DMS79 treated with DMSO at 0.1 percent for 48 hours (cell line): ENCODE data around the gene ANKS1A.
"Not testable (repeated sequence)": the region's sequence is repeated elsewhere in the genome, so short reads cannot be mapped to it uniquely, and the experiment has no call there.

Experiments
- DNase-seq: peaks from one replicate; lab custom pipeline; 2025; lab: John Stamatoyannopoulos, UW

The ANKS1A gene

DNA sequence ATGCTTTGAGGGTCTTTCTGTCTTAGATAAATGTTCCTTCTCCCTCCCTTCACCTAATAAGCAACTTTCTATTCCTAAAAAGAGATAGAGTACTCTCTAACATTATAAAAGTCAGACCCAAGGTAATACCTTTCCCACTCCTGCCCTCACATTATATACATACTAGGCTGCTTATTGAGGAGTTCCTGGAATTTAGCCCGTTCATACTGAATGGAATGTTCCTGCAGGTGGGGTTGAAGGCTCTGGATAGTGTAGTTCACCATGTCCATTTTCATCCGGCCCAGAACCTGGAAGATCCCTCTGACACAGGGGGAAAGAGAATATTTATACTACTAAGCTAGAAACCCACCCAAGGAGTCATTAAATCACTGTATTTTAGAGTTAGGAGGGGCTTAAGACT is 231.7 kb downstream of the ANKS1A start:
- no peak for DNase-seq

DNA sequence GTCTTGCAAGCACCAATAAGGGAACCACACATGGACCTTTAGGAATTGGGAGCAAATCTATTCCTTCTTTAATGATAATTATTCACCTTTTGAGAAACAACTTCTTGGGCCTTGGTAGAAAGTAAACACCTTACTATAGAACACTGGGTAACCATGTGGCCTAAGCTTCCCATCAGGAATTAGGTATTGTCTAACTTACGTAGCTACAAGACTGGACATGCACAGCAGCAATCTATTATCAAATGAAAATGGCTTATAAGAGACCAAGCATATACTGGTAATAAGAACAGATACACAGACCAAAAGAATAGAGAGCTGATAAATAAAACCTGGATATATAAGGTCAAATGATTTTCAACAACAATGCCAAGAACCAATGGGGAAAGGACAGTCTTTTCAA is 235.3 kb downstream of the ANKS1A start:
- no peak for DNase-seq

DNA sequence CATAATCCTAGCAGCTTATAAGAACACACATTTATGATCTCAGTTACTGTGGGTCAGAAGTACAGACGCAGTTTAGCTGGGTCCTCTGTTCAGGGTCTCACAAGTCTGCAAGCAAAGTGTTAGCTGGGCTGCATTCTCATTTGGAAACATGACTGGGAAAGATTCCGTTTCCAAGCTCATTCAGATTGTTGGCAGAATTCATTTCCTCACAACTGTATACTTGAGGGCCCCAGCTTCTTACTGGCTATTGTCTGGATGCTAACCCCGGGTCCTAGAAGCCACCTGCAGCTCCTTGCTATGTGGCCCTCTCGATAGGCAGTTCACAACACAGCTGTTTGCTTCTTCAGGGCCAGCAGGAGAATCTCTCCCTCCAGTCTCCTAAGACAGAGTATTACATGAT is 239.0 kb downstream of the ANKS1A start:
- DNase-seq, result no peak

DNA sequence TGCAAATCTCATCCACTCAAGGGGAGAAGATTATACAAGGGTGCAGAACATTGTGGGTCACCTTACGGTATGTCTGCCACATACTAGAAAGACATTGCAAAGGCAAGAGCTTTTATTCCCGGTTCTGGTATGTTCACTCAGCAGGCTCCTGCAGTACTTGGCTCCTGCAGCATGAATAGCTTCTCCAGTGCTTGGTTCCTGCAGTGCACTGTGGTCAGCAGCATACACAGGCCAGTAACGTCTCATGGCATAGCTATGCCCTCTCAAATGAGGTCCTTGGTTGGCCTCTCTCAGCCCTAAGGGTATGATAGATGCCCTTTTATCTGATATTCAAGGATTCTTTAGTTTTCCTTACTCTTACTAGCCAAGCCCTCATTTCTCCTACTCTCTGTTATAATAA is 239.4 kb downstream of the ANKS1A start:
- DNase-seq, result no peak

DNA sequence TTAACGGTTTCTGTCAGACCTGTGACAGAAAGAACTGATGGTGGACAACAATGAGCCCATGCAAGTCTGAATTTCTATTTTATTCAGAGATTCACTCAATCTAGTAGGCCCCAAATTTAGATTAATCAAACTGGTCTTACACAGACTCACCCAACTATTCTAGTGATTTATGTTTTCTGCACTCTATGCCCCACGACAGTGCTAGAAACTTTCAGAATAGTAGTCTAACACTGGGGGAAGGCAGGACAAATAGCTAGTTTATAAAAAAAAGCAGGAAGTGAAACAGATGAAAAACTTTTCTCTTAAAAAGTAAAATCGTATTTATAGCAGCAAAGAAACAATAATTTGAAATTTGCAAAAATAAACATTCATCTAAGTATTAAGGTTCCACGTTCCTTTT is 247.1 kb downstream of the ANKS1A start:
- no peak for DNase-seq

DNA sequence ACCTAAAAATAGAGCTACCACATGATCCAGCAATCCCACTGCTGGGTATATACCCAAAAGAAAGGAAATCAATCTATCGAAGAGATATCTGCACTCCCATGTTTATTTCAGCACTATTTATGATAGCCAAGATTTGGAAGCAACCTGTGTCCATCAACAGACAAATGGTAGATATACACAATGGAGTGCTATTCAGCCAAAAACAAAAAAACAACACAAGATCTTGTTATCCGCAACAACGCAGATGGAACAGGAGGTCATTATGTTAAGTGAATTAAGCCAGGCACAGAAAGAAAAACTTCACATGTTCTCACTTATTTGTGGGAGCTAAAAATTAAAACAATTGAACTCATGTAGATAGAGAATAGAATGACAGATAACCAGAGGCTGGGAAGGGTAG is 249.1 kb downstream of the ANKS1A start:
- not testable (repeated sequence) for DNase-seq

DNA sequence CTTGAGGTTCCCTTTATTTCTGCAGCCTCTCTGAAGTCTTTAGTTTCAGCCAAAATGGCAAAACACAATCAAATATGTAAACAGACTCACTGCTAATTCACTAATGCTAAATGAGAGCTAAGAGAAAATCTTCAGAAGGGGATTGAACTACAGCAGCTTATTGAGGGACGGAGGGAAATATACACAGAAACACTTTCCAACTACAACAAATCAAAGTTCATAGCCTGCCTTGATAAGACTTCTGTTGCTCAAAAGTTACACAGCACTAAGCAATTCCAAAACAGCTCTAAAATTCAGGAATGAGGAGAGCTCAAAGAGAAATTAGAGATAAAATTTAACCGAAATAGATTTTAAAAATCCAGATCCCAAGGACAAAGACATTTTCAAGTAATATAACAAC is 250.4 kb downstream of the ANKS1A start:
- DNase-seq, result no peak

DNA sequence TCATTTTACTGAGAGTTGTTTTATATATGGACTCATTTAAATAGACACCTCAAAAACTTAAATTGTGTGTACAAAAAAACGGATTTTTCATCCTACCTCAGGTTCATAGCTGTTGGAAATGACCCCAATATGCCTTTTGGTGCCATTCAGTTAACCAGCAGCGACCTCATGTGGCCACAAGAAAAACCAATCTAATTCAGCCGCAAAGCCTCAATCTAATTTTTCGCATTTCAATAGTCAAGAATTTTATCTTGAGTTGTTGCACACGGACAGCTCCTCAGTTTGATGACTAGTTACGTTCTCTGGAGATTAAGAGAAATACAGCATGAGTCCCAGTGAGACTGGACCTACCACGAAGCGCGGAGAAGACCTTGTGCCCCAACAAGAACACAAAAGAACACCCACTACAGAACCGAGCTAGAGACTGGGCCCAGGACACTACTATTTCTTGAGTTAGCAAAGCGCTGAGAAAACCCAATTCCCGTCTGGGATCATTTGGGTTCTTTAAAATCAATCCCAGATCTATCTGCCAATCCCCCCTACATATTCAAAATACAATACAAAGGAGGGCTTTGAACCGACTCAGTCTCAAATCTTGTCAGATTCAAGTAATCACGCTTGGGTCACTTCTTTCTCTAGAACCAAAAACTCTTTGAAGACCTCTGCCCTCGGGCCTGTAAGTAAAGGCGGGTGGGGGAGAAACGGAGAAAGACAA is 251.0 kb downstream of the ANKS1A start:
- DNase-seq, result peak; percentile 63

DNA sequence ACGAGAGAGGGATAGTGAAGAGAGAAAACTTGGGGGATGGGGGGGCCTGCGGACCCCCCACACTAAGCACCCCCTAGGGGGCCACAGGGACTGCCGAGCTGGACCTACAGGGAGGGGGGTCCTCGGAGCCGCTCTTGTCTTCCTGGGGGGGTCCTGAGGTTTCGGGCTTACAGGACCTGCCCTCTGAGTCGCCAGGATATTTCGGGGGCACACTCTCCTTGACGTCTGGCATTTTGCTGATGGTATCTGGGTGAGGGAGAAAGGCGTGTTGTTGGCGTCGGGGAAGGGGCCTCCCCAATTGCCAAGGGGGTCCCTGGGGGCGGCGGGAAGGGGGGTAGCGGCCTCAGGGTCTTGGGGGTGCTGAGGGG is 251.6 kb downstream of the ANKS1A start:
- DNase-seq, result no peak
